ENCODE measurements around the gene FHIT.
"Not testable (repeated sequence)": the region's sequence is repeated elsewhere in the genome, so short reads cannot be mapped to it uniquely, and the experiment has no call there.

FHIT gene

GRCh38 chr3:60557122-60557521, 694.1 kb downstream of the FHIT start:
- no peak for DNase-seq (ENCODE audit: low spot score)

- DNase-seq (ENCODE audit: low spot score), result peak; percentile 38
Observed at GRCh38 chr3:60555686-60556354, 695.4 kb downstream of the FHIT start.

- DNase-seq (ENCODE audit: low spot score), result no peak
Observed at GRCh38 chr3:60553144-60553543, 698.1 kb downstream of the FHIT start.

- no peak for DNase-seq (ENCODE audit: low spot score)
Observed at GRCh38 chr3:60552581-60552980, 698.7 kb downstream of the FHIT start.

- DNase-seq (ENCODE audit: low spot score), result no peak
Observed at GRCh38 chr3:60551455-60552209, 699.6 kb downstream of the FHIT start.

- no peak for DNase-seq (ENCODE audit: low spot score)
Observed at GRCh38 chr3:60549863-60550262, 701.4 kb downstream of the FHIT start.

GRCh38 chr3:60542995-60543394, 708.3 kb downstream of the FHIT start:
- DNase-seq (ENCODE audit: low spot score), result no peak

- not testable (repeated sequence) for DNase-seq (ENCODE audit: low spot score)
Observed at GRCh38 chr3:60539394-60539793, 711.9 kb downstream of the FHIT start.

GRCh38 chr3:60536420-60536819, 714.8 kb downstream of the FHIT start:
- no peak for DNase-seq (ENCODE audit: low spot score)

GRCh38 chr3:60531759-60532158, 719.5 kb downstream of the FHIT start:
- DNase-seq (ENCODE audit: low spot score), result no peak

- no peak for DNase-seq (ENCODE audit: low spot score)
Observed at GRCh38 chr3:60528651-60529050, 722.6 kb downstream of the FHIT start.

GRCh38 chr3:60523536-60523935, 727.7 kb downstream of the FHIT start:
- DNase-seq (ENCODE audit: low spot score), result no peak

GRCh38 chr3:60517134-60517533, 734.1 kb downstream of the FHIT start:
- no peak for DNase-seq (ENCODE audit: low spot score)

- DNase-seq (ENCODE audit: low spot score), result no peak
Observed at GRCh38 chr3:60514866-60515265, 736.4 kb downstream of the FHIT start.

GRCh38 chr3:60514085-60514649, 737.1 kb downstream of the FHIT start:
- DNase-seq (ENCODE audit: low spot score), result no peak

GRCh38 chr3:60513241-60513640, 738.0 kb downstream of the FHIT start:
- no peak for DNase-seq (ENCODE audit: low spot score)

GRCh38 chr3:60512506-60512905, 738.7 kb downstream of the FHIT start:
- DNase-seq (ENCODE audit: low spot score), result no peak

- no peak for DNase-seq (ENCODE audit: low spot score)
Observed at GRCh38 chr3:60509471-60509870, 741.8 kb downstream of the FHIT start.

- no peak for DNase-seq (ENCODE audit: low spot score)
Observed at GRCh38 chr3:60504827-60505457, 746.3 kb downstream of the FHIT start.

GRCh38 chr3:60501314-60501713, 749.9 kb downstream of the FHIT start:
- DNase-seq (ENCODE audit: low spot score), result no peak

GRCh38 chr3:60497902-60498301, 753.4 kb downstream of the FHIT start:
- DNase-seq (ENCODE audit: low spot score), result no peak

- DNase-seq (ENCODE audit: low spot score), result no peak
Observed at GRCh38 chr3:60490992-60491391, 760.3 kb downstream of the FHIT start.

GRCh38 chr3:60475096-60475495, 776.2 kb downstream of the FHIT start:
- DNase-seq (ENCODE audit: low spot score), result no peak

Data from kidney capillary endothelial cell (primary cell).